GM19043 (cell line): ENCODE measurements around the gene ENTPD6.
"Not testable (repeated sequence)": the region's sequence is repeated elsewhere in the genome, so short reads cannot be mapped to it uniquely, and the experiment has no call there.

ENCODE experiments used
- ATAC-seq: cut with Tn5 transposase; IDR thresholded peaks from one replicate; pipeline ENCODE4 v1.9.1; 2021; ENCODE audit warnings: low read depth; ENCODE audit not compliant: unreplicated experiment

ENTPD6 gene

GRCh38 chr20:25222461-25223178 lies 27.1 kb downstream of the ENTPD6 start:
- no peak for ATAC-seq

DNA sequence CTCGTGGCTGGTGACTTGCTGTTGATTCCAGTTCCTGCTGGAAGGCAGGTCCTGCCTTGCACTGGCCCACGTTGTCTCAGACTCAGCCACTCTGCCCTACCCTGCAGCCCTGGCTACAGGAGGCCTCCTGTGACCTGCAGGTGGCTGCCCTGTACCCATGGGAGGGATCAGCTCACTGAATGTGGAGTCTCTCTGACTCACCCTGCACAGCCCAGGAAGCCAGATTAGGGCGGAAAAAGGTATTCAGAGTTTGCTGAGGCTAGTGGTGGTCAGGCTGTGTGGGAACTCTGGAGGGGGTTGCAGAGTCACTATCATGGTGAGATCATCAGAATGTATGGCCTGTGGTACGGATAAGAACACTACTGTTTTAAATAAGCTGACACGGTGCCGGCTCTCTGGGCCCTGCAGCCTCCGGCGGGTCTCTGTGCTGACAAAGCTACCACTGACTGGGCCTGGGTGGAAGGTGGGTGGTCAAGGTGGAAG lies 27.7 kb downstream of the ENTPD6 start:
- no peak for ATAC-seq

DNA sequence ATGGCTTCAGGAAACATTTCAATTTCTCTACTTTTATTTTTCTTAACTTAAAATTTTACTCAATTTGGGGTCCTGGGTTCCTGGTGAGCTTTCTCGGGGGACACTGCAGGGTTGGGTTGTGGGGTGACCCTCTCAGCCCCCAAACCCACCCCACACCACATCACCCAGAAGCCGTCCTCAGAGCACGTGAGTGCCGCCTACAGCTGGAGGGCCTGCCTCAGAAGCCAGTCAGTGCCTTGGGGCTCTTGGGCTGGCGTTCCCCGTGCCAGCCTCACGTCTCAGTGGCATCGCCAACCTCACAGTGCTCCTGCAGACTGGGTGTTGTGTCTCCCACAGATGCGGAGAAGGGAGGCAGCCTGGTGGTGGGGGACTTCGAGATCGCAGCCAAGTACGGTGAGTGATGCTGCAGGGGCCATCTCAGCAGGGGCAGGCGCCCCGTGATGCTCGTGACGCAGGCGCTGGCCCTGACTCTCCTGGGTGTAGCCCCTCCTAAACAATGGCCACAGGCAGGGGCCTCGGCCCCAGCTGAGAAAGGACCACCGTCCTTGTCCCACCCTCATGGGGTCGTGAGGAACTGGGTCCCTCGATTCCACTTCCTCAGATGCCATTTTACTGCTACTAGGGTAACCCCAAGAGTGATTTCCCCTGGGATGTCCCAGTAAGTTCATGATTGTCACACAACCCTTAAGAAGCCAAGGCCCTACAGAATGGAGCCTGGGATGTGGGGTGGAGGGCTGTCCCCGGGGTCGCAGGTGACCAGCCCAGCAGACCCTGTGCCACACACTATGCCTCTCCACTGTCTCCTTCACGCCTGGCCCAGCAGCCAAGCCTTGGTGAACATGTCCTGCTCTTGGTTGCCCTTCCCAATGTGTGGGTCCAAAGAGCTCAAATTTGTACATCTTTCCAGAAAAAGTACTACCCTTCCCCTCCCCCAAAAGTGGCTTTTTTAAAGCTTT lies 28.5 kb downstream of the ENTPD6 start:
- ATAC-seq, result no peak

GRCh38 chr20:25224941-25225340 lies 29.4 kb downstream of the ENTPD6 start:
- no peak for ATAC-seq

GRCh38 chr20:25225642-25226432 lies 30.3 kb downstream of the ENTPD6 start:
- no peak for ATAC-seq

DNA sequence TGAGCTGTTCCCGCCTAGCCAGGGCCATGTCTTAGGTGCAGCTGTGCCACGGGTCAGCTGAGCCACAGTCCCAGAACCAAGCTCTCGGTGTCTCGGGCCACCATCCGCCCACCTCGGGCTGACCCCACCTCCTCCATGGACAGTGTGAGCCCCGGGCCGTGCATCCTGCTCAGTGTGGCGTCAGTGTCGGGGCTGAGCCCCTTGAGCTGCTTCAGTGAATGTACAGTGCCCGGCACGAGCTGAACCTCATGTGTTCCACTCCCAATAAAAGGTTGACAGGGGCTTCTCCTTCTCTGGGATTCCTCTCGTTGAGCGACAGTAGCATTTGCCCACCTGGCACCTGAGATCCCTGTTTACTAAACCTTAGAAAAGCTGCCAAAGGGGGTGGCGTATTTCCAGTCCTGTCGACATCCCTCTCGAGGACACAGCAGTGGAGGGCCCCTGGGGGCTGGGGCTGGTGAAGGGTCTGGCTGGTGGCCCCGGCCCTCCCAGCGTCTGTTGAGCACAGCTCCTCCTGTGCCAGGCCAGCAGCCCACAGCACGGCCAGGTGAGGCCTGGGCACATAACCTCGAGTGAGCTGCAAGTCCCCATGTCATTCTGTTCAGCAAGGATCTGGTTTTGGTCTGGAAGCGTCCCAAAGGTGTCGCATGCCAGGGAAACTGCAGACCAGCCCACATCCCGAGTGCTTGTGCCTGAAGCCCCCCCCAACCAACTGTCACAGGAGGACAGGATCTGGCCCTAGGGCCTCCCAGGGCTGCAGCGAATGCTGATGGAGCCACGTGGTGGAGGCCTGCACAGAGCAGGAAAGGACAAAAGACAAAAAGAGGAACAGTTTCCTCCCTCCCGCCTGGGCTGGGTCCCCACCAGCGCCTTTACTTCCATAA lies 31.2 kb downstream of the ENTPD6 start:
- ATAC-seq, result no peak

GRCh38 chr20:25227317-25227831 lies 31.9 kb downstream of the ENTPD6 start:
- no peak for ATAC-seq

GRCh38 chr20:25229486-25230165 lies 34.1 kb downstream of the ENTPD6 start:
- ATAC-seq, result no peak

DNA sequence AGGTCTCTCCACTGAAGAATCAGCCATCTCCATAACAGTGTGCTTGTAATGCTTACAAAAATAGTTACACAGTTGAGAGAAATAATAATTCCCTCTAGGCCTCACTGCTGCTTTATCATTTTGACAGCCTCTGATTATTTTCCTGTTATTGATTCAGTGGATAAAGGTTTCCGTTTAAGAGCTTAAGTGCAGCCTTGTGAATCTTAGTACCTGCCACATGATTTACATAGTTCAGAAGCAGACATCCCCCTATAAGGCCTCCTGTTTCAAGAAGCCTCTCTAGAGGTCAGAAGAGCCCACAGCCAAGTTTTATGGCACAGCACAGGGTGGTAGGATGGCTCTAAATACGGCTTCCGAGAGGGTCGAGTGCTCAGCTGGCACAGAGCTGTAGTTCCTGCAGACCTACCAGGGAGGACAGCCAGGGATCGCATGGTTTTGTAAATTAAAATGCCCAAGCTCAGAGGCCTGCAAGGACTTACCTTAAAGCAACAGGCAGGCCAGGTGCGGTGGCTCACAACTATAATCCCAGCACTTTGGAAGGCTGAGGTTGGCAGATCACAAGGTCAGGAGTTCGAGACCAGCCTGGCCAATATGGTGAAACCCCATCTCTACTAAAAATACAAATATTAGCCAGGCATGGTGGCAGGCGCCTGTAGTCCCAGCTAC lies 34.8 kb downstream of the ENTPD6 start:
- ATAC-seq, result peak; percentile 86

- no peak for ATAC-seq
Observed at GRCh38 chr20:25233016-25233772, 37.7 kb downstream of the ENTPD6 start.

DNA sequence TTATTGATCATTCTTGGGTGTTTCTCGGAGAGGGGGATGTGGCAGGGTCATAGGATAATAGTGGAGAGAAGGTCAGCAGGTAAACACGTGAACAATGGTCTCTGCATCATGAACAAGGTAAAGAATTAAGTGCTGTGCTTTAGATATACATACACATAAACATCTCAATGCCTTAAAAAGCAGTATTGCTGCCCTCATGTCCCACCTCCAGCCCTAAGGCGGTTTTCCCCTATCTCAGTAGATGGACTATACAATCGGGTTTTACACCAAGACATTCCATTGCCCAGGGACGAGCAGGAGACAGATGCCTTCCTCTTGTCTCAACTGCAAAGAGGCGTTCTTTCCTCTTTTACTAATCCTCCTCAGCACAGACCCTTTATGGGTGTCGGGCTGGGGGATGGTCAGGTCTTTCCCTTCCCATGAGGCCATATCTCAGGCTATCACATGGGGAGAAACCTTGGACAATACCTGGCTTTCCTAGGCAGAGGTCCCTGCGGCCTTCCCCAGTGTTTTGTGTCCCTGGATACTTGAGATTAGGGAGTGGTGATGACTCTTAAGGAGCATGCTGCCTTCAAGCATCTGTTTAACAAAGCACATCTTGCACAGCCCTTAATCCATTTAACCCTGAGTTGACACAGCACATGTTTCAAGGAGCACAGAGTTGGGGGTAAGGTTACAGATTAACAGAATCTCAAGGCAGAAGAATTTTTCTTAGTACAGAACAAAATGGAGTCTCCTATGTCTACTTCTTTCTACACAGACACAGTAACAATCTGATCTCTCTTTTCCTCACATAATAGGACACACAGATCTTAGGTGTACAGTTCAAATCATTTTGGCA lies 38.7 kb downstream of the ENTPD6 start:
- ATAC-seq, result not testable (repeated sequence)

GRCh38 chr20:25236450-25237304 lies 41.2 kb downstream of the ENTPD6 start:
- no peak for ATAC-seq

DNA sequence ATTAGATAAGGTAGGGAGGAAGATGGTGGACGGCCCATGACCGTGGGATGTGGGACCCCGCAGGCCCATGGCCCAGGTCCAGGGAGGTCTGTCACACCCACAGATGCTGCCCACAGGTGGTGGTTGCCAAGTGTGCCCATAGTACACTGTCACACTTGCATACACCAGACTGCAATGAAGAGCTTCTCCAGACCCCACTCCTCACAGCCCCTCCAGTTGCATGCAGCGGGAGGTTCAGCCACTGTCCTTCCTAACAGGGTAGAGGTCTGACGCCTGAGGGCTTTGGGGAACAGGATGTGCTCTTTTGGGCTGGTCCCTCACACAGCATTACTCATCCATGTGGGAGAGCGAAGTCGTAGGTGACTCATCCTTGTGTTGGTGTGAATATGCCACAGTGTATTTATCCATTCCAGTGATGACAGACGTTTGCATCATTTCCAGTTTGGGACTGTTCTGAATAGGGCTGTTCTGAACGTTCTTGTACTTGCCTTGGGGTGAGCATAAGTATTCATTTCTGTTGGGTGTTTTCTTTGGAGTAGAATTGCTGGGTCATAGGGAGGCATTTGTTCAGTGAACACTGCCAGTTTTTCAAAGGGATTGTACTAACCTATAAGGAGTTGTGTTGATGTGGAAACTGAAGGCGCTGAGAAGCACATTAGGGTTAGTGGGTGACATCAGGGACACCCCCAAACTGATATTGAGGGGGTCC lies 42.3 kb downstream of the ENTPD6 start:
- no peak for ATAC-seq

GRCh38 chr20:25238319-25239037 lies 43.0 kb downstream of the ENTPD6 start:
- no peak for ATAC-seq
